Epidermal melanocyte (primary cell): ENCODE measurements around the gene SOX30.
A peak's percentile ranks its signal among the peaks of the same experiment; 100 is the strongest.

Experiments used
- DNase-seq: peaks from one replicate; pipeline ENCODE4 v3.0.0; 2011; ENCODE audit warnings: low spot score; ENCODE audit not compliant: insufficient read length

SOX30 gene

GRCh38 chr5:157607371-157608161 lies 44.7 kb downstream of the SOX30 start:
- no peak for DNase-seq

GRCh38 chr5:157606046-157606445 lies 46.2 kb downstream of the SOX30 start:
- no peak for DNase-seq

- peak; percentile 25 for DNase-seq
These were observed 48.7 kb downstream of the SOX30 start for GRCh38 chr5:157603333-157604190.

- no peak for DNase-seq
These were observed 49.7 kb downstream of the SOX30 start for GRCh38 chr5:157602505-157602904.

- DNase-seq = no peak
These were observed 52.0 kb downstream of the SOX30 start for GRCh38 chr5:157600252-157600651.

- DNase-seq = no peak
These were observed 52.7 kb downstream of the SOX30 start for GRCh38 chr5:157599565-157599964.

GRCh38 chr5:157598350-157598936 lies 53.8 kb downstream of the SOX30 start:
- no peak for DNase-seq

- no peak for DNase-seq
These were observed 55.0 kb downstream of the SOX30 start for GRCh38 chr5:157597277-157597676.

- no peak for DNase-seq
These were observed 55.8 kb downstream of the SOX30 start for GRCh38 chr5:157596487-157596886.

- no peak for DNase-seq
These were observed 57.4 kb downstream of the SOX30 start for GRCh38 chr5:157594675-157595459.

- no peak for DNase-seq
These were observed 58.0 kb downstream of the SOX30 start for GRCh38 chr5:157594257-157594656.

- no peak for DNase-seq
These were observed 59.0 kb downstream of the SOX30 start for GRCh38 chr5:157593052-157593757.

GRCh38 chr5:157592594-157592993 lies 59.6 kb downstream of the SOX30 start:
- no peak for DNase-seq

- no peak for DNase-seq
These were observed 61.8 kb downstream of the SOX30 start for GRCh38 chr5:157590478-157590877.

GRCh38 chr5:157584628-157585027 lies 67.6 kb downstream of the SOX30 start:
- DNase-seq = no peak

- no peak for DNase-seq
These were observed 69.3 kb downstream of the SOX30 start for GRCh38 chr5:157582731-157583620.

- no peak for DNase-seq
These were observed 70.3 kb downstream of the SOX30 start for GRCh38 chr5:157581901-157582300.

GRCh38 chr5:157578079-157578780 lies 74.0 kb downstream of the SOX30 start:
- DNase-seq = no peak

GRCh38 chr5:157576678-157577077 lies 75.6 kb downstream of the SOX30 start:
- DNase-seq = no peak
